GM21447 (cell line): Measurements from ENCODE around the gene SH3GL1.

Experiments used
- ATAC-seq: cut with Tn5 transposase; IDR thresholded peaks from one replicate; pipeline ENCODE4 v1.9.1; 2021; ENCODE audit not compliant: unreplicated experiment

The SH3GL1 gene

GRCh38 chr19:4402171-4403004, 2.0 kb upstream of the SH3GL1 start, which contains the start of gene CHAF1A:
Gene CHAF1A, plus strand, starts transcription at chr19:4402640. Its CDS starts 123 bp downstream, at chr19:4402763.
- ATAC-seq: peak; percentile 81

DNA sequence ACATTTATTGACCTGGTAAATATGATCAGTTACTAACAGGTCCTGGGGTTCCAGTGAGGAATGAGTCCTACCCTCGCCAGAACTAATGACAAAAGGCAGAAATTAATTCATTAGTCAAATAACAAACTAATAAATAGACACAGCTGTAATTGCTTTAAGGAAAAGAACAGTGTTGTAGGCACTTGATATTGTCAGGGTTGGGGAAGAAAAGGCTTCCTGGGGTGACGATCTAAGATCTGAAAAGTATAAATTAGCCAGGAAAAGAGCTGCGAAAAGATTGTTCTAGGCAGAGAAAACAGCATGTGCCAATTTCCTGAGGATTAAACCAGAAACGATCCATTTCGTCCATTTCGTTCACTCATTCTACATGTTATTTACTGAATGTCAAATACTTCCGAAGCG, 1.4 kb upstream of the SH3GL1 start:
- ATAC-seq: no peak

- ATAC-seq: peak; percentile 1
Measured at GRCh38 chr19:4399812-4400134, 574 bp downstream of the SH3GL1 start.

- ATAC-seq: no peak
Measured at GRCh38 chr19:4396949-4397783, 3.2 kb downstream of the SH3GL1 start.

GRCh38 chr19:4393947-4394590, 6.3 kb downstream of the SH3GL1 start:
- ATAC-seq: no peak

- no peak for ATAC-seq
Measured at GRCh38 chr19:4391701-4392483, 8.5 kb downstream of the SH3GL1 start.

GRCh38 chr19:4391306-4391693, 9.0 kb downstream of the SH3GL1 start:
- ATAC-seq: no peak

DNA sequence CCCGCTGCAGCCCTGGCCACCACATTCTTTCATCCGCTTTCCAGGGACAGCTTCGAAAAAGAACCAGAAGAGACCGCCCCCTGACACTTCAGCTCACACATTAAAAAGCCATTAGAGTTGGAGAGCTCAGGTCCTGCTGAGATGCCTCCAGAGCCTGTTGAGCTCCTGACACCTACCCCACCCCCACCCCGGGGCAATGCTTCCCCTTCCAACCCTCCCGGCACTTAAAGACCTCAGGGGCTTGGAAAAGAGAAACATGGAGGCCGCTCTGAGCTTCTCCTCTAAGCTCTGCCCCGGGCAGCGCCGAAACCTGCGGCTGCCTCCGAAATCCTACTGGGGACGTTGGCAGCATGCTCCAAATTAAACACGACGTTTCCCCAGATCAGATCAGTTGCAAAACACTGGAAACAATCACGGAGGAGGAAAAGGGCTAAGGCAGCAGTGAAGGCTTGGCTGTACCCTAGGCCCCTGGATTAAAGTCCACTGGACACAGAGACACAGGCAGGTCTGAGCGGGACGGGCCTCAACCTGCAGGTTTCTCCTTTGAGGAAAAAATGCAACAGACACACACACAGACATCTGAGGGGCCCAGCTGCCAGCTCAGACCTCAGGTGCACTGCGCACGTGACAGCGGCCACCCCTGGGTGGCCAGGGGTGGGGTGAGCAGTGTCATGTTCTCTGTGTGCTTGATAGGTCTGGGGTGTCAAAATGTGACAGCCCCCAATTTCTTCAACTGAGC, 9.6 kb downstream of the SH3GL1 start:
- ATAC-seq: no peak

DNA sequence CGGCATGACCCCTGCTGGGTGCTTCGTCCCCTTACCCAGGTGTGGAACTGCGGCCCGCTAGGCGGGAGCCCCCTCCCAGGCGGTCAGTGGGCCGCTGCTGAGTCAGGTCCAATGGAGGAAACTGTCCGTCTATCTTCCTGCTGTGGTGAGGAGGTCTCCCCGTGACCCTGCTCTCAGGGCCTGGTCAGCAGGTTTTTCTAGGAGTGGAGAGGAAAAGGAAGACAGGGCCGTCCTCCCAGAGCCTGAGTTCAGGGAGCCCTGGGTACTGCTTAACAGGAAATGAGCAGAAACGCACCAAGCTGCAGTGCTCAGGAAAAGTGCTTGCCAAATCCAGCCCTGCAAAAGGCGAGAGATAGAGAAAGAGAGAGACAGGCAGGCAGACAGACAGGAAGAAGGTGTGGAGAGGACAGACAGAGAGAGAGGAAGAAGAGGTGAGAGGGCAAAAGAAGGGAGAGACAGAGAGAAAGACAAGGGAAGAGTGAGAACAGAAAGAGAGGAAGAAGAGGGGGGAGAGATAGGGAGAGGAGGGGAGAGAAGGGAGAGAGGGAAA, 10.3 kb downstream of the SH3GL1 start:
- no peak for ATAC-seq

- no peak for ATAC-seq
Measured at GRCh38 chr19:4389511-4390016, 10.8 kb downstream of the SH3GL1 start.

GRCh38 chr19:4389064-4389375, 11.3 kb downstream of the SH3GL1 start:
- ATAC-seq: no peak

- no peak for ATAC-seq
Measured at GRCh38 chr19:4388337-4389063, 11.8 kb downstream of the SH3GL1 start.

GRCh38 chr19:4386041-4386782, 14.1 kb downstream of the SH3GL1 start:
- no peak for ATAC-seq

DNA sequence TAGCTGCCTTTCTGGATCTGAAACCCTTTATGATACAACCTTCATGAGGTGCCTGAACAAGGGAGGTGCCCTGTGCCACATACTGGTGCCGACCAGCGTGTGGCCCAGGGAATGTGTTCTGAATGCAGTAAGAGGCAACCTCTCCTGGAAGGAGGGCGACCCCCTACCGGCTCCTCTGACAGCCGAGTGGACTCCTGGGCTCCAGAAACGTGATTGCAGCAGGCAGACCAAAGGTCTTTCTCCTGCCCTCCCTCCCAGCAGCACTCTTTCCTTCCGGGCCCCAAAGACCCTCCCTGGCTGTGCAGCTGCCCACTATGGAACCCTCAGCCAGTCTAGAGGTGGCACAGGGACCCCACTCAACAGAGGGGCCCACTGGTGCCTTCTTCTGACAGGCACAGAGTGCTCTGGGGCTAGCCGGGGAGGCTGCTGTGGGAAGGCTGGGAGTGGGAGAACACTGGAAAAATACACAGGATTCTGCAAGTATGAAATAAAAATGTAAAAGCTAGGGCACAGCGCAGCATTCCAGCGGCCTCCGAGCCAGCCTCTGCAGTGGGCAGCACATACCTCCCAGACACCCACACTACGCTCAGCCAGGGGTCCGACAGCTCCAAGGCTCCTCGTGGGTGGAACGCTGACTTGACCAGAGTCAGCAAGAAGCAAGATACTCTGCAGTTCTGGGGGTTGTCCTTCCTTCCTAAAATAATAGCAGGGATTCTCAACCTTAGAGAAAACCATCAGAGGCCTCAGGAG, 14.9 kb downstream of the SH3GL1 start:
- no peak for ATAC-seq

DNA sequence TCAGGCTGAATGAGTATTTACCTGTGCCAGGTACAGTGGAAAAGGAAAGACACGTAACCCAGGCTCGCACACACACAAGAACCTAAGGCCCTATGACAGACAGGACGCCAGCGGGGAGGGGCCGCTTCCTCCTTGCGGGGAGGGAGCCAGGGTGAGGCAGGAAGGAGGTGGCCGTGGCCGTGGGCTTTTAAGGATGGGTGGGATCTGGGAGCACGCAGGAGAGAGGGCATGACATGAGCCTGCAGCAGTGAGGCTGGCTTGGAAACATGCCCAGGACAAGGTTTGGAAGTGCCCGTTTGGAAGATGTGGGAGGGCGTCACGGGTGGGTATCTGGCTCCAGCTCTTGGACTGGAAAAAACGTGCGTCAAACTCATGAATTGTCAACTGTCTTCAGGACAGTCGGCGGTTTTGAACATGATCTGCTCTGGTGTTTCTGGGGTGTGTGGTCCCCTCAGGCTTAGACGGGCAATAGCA, 20.1 kb downstream of the SH3GL1 start:
- no peak for ATAC-seq

GRCh38 chr19:4379383-4380253, 20.7 kb downstream of the SH3GL1 start:
- ATAC-seq: no peak

GRCh38 chr19:4378886-4379285, 21.5 kb downstream of the SH3GL1 start:
- ATAC-seq: no peak
